ENCODE data around the gene CHRND.
"Not testable (repeated sequence)": the region's sequence is repeated elsewhere in the genome, so short reads cannot be mapped to it uniquely, and the experiment has no call there.

The CHRND gene

GRCh38 chr2:232543928-232544631, 18.1 kb downstream of the CHRND start:
- DNase-seq, result no peak

DNA sequence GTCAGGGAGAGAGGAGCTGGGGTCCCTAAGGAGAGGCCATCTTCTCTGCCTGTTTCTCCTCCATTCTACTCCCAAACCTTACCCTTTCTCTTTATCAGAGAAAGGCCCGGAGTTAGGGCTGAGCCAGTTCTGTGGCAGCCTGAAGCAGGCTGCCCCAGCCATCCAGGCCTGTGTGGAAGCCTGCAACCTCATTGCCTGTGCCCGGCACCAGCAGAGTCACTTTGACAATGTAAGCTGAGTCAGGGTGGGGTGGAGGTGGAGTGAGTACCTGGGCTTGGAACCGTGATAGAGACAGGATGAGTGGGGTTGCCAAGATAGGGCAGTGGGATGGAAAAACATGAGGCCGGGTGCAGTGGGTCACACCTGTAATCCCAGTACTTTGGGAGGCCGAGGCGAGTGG, 18.7 kb downstream of the CHRND start:
- no peak for DNase-seq

DNA sequence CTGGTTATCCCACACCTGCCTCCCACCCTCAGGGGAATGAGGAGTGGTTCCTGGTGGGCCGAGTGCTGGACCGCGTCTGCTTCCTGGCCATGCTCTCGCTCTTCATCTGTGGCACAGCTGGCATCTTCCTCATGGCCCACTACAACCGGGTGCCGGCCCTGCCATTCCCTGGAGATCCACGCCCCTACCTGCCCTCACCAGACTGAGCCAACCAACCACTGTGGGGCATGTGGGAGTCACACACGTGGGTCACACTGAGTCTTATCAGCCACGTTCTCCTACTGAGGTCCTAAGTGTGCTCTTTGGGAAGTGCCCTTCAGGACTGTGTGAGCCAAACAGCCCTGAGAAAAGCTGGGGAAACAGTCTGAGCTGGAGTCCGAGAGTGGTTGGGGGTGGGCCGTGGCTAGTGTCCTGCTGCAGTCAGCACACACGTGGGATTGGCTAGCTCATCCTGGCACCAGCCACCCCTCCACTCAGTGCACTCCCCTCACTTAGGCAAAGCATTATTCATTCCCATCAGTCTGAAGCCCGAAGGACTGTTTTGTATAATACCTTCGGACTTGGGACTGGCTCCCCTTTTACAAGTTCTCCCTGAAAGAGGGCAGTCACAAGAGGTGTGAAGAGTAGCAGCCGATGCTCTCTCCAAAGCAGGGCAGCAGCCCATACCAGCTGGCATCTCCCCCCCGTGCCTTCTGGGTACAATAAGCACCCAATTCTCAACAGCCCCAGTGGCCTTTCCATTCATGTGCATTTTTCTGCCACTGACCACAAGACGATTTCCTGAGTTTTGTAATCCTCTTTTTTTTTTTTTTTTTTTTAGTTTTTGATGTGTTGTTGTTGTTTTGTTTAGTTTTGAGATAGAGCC, 19.8 kb downstream of the CHRND start:
- no peak for DNase-seq

GRCh38 chr2:232547991-232548390, 22.0 kb downstream of the CHRND start:
- no peak for DNase-seq

DNA sequence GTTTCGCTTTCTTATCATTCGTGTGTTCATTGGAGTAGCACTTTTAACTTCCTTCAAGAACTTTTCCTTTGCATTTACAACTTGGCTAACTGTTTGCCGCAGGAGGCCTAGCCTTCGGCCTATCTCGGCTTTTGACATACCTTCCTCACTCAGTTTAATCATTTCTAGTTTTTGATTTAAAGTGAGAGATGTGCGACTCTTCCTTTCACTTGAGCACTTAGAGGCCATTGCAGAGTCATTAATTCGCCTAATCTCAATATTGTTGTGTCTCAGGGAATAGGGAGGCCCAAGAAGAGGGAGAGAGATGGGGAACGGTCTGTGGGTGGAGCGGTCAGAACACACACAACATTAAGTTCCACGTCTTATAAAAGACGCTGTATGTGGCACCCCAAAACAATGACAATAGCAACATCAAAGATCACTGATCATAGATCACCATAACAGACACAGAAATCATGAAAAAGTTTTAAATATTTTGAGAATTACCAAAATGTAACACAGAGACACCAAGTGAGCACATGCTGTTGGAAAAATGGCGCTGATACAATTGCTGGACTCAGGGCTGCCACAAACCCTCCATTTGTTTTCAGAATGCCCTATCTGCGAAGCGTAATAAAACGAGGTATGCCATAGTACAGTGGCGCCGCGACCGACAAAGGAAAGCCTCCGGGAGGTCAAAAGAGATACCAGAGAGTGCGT, 23.8 kb downstream of the CHRND start:
- DNase-seq, result no peak

- DNase-seq, result peak; percentile 93
Measured at GRCh38 chr2:232550354-232551249, 24.6 kb downstream of the CHRND start, which contains the start of the genes EIF4E2 and TIGD1. EIF4E2 (plus strand) TSS chr2:232550689; CDS start chr2:232550725, 36 bp downstream. TIGD1 (minus strand) TSS chr2:232550557; CDS start chr2:232549882, 675 bp downstream.

GRCh38 chr2:232551250-232551638, 25.3 kb downstream of the CHRND start:
- no peak for DNase-seq

GRCh38 chr2:232551776-232552175, 25.8 kb downstream of the CHRND start:
- DNase-seq, result no peak

- DNase-seq, result no peak
Measured at GRCh38 chr2:232556426-232556825, 30.5 kb downstream of the CHRND start.

DNA sequence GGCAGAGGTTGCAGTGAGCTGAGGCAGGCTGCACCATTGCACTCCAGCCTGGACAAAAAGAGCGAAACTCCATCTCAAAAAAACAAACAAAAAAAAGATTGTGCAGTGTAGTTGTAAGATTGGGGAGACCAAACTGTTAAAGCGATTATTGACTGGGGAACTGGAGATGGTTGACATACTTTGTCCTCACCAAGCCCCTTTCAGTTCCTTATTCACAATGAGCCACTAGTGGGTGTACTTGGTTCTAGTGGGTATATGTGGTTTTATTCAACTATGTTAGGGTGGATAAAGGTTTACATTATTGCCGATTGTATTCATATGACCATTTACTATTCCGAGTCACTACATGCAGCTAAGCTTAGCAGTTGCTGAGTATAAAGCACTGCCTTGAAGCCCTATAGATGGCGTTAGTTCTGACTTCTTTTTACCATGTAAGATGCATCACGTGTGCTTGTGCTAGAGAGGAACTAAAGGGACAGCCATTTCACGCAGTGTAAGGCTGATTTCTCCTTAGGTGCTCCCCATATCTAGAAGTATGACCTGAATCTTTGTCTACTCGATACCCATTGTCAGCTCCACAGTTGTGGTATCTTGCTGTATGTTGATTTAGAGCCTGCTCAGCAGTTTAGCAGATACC, 36.7 kb downstream of the CHRND start:
- DNase-seq, result no peak

- DNase-seq, result peak; percentile 16
Measured at GRCh38 chr2:232563580-232563979, 37.6 kb downstream of the CHRND start.

GRCh38 chr2:232567721-232568120, 41.8 kb downstream of the CHRND start:
- no peak for DNase-seq

DNA sequence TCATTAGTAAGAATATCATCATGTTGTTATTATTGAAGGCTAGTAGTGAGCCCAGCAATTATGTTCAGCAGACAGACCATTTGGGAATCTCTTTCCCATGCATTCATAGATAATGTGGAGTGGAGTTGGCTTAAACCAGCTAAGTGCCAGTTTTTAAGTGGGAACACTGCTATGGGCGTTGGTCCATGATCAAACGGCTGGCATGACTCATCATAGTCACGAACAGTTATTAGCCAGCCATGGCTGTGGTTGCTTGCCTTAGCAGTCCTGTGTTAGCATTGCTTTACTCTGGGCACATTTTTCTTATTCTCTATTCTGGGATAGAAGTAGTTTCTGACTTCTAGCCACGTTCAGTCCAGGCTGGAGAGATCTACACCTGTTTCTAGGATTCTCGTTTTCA, 42.2 kb downstream of the CHRND start:
- DNase-seq, result peak; percentile 25

GRCh38 chr2:232569541-232569940, 43.6 kb downstream of the CHRND start:
- DNase-seq, result no peak

- not testable (repeated sequence) for DNase-seq
Measured at GRCh38 chr2:232570481-232570880, 44.5 kb downstream of the CHRND start.

DNA sequence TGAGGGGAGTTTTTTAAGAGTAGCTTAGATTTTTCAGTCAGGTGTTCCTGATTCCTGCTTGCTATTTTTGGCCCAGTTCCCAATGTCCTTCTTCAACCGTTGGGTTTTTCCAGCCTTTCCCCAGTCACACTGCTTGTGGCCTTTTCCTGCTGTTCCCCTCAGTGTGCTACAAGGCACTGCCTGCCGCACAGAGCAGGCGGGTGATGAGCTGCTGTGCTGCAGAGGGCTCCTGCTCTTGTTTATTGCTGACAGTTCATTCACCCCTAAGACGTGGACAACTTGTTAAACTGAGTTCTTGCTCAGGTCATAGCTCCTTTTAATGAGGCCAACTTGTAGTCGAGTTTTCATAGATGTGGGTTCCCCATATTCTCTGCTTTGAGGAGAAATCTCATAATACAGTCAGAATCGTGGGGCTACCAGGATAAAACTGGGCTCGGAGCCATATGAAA, 45.1 kb downstream of the CHRND start:
- no peak for DNase-seq

- no peak for DNase-seq
Measured at GRCh38 chr2:232573042-232573441, 47.1 kb downstream of the CHRND start.

- no peak for DNase-seq
Measured at GRCh38 chr2:232573771-232574435, 47.9 kb downstream of the CHRND start.

GRCh38 chr2:232574674-232575403, 48.9 kb downstream of the CHRND start:
- DNase-seq, result peak; percentile 19

DNA sequence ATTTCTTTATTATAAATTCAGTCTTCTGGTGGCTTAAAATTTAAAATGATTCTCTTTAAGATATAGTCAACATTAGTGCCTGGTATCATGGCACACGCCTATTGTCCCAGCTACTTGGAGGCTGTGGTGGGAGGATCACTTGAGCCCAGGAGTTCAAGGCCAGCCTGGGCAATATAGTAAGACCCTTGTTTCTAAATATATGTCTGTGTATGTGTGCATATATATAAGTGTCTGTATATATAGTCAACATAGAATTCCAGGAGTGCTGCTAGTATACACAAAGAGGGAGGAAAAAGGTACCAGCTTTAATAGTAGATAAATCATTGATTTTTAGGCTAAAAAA, 49.4 kb downstream of the CHRND start:
- DNase-seq, result no peak

Measured in fibroblast of skin of abdomen (primary cell).